ENCODE measurements around the gene DUSP15. TPM values are rescaled to one million over a fixed set of nuclear protein-coding genes. Genes with fewer than 3 reads are reported as not detected.

The DUSP15 gene
- total RNA-seq, 1 donor from 2014 or later: 0.80 TPM

- TF ChIP-seq CTCF (IDR thresholded peaks at IDR 0.05): no peak
- Histone ChIP-seq H3K27ac (no peak overlapping the region), H3K4me1 (no peaks in the 10 kb centered on the region), H3K4me3 (no peak overlapping the region), H3K36me3 (no peaks in the 10 kb centered on the region), H3K9me3 (no peaks in the 10 kb centered on the region), H3K27me3 (ENCODE audit: low read depth) (no peaks in the 10 kb centered on the region)
- ATAC-seq: no peak
- DNase-seq: no peak
- intact Hi-C loops (cut with DNase I): no loop called here
Measured at GRCh38 chr20:31901615-31902014, 31.3 kb upstream of the DUSP15 start.

GRCh38 chr20:31897541-31897940, 27.2 kb upstream of the DUSP15 start:
- Histone ChIP-seq H3K36me3 (no peaks in the 10 kb centered on the region), H3K4me1 (peaks cover 11% of the 10 kb centered on the region), H3K27ac (no peak overlapping the region), H3K9me3 (no peaks in the 10 kb centered on the region), H3K27me3 (ENCODE audit: low read depth) (no peaks in the 10 kb centered on the region), H3K4me3 (no peak overlapping the region)
- TF ChIP-seq CTCF (IDR thresholded peaks at IDR 0.05): no peak
- ATAC-seq (no peak), DNase-seq (no peak)
- intact Hi-C loops (cut with DNase I): no loop called here

GRCh38 chr20:31896049-31896448, 25.7 kb upstream of the DUSP15 start:
- no peak for DNase-seq
- intact Hi-C loops (cut with DNase I): no loop called here
- H3K9me3 ChIP-seq: no peaks in the 10 kb centered on the region
- TF ChIP-seq CTCF (IDR thresholded peaks at IDR 0.05): no peak
- peaks cover 11% of the 10 kb centered on the region for H3K4me1 ChIP-seq
- no peaks in the 10 kb centered on the region for H3K27me3 ChIP-seq (ENCODE audit: low read depth)
- no peak overlapping the region for H3K4me3 ChIP-seq
- ATAC-seq: no peak
- no peaks in the 10 kb centered on the region for H3K36me3 ChIP-seq
- no peak overlapping the region for H3K27ac ChIP-seq

- peak overlapping the region; percentile 71 for H3K27ac ChIP-seq
- peak; percentile 98 to 99 for ATAC-seq
- no peaks in the 10 kb centered on the region for H3K27me3 ChIP-seq (ENCODE audit: low read depth)
- no peaks in the 10 kb centered on the region for H3K9me3 ChIP-seq
- no peaks in the 10 kb centered on the region for H3K36me3 ChIP-seq
- intact Hi-C loops (cut with DNase I): no loop called here
- DNase-seq: peak; percentile 56
- TF ChIP-seq CTCF (IDR thresholded peaks at IDR 0.05): no peak
- H3K4me1 ChIP-seq: peaks cover 11% of the 10 kb centered on the region
- H3K4me3 ChIP-seq: no peak overlapping the region
Measured at GRCh38 chr20:31894980-31895675, 24.8 kb upstream of the DUSP15 start.

GRCh38 chr20:31890646-31891045, 20.3 kb upstream of the DUSP15 start:
- DNase-seq: no peak
- no peaks in the 10 kb centered on the region for H3K27me3 ChIP-seq (ENCODE audit: low read depth)
- H3K4me1 ChIP-seq: peaks cover 8% of the 10 kb centered on the region
- no peak for TF ChIP-seq CTCF (IDR thresholded peaks at IDR 0.05)
- intact Hi-C loops (cut with DNase I): no loop called here
- no peaks in the 10 kb centered on the region for H3K9me3 ChIP-seq
- H3K27ac ChIP-seq: no peak overlapping the region
- no peak for ATAC-seq
- H3K4me3 ChIP-seq: no peak overlapping the region
- no peaks in the 10 kb centered on the region for H3K36me3 ChIP-seq
